HG02588 (cell line): ENCODE results near the gene PDHX.
"Not testable (repeated sequence)": the region's sequence is repeated elsewhere in the genome, so short reads cannot be mapped to it uniquely, and the experiment has no call there.

Experiments used
- ATAC-seq: cut with Tn5 transposase; IDR thresholded peaks from one replicate; pipeline ENCODE4 v1.9.1; 2021; ENCODE audit warnings: mild to moderate bottlenecking, moderate library complexity; ENCODE audit not compliant: unreplicated experiment

PDHX gene

DNA sequence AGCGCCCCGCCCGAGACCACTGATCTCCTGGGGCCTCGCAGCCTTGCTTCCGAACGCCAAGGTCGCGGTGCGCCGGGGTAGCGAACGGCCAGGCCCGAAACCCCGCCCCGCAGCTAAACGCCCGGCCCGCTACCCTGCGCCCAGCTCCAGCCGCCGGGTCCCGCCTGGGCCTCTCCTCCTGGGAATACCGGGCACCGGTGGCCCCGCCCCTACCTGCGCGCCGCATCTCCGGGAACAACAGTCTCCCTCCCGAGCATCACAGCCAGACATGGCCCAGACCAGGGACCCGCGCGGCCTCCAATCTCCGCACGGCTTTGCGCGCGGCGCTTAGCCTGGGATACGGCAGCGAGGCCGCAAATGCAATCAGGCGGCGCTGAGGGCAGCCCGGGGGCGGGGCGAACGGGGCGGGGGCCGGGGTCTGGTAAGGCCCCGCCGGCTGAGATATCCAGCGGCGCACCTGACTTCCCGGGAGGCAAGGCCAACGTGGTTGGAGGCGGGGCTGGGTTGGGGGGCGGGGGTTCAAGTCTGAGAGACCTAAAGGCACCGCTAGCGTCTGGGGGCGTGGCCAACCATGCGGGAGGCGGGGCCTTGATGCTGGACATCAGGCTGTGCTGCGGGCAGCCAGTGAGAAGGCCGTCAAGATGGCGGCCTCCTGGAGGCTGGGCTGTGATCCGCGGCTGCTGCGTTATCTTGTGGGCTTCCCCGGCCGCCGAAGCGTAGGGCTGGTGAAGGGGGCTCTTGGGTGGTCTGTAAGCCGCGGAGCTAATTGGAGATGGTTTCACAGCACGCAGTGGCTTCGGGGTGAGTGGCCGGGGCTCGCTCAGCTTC is at the start of gene PDHX, which contains the start of gene APIP:
Gene PDHX (plus strand): TSS at position 604 of the 828 bp plus-strand sequence. CDS start 38 bp downstream, at position 642.
Gene APIP (minus strand): TSS at position 365 of the 828 bp plus-strand sequence. CDS start 95 bp downstream, at position 270.
- ATAC-seq, result peak; percentile 92

DNA sequence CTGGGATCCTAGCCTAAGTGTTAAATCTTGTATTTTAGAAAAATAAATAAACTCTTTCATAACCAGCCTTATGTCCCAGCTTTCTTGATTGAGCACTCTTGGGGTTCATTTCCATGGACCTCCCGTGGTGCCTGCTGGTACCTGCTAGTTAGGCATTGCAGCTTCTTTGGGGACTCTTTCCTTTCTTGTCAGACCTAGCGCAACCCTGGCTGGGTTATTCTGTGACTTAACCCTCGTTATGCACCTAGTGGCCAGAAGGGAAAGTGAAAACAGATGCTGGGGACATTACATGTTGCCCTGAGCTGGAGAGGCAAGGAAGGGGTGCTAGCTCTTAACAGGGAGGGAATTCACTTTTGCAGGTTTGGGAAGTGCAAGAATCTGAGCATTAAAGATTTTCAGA is 47.0 kb upstream of the PDHX start:
- no peak for ATAC-seq

DNA sequence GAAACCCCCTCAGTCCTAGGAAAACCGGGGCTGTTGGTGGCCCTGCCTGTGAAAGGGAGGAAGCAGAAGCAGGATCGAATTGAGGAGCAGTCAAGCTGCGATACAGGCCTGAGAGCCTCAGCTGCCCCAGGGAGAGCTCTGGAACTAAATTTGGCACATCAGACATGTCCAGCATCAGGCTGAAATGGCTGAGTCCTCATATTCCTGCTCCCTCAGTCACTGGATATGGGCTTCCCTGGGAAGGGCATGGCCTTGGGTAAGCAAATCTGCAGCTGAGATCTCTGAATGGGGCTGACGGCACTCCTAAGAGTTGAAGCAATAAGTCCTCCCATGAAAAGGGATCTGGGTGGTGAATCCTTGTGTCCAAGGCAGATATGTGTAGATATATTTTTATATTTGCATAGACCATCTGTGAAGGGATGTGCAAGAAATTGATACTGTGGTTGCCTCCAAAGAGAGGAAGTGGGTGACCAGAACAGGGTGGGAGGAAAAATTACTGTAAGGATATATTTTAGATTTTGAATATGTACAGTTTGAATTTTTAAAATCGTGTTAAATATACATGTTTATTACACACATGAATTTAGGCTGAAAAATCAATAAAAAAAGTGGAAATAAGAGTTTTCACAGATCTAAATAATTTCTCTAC is 45.7 kb upstream of the PDHX start:
- ATAC-seq, result no peak

- ATAC-seq, result no peak
These were observed 42.2 kb upstream of the PDHX start for GRCh38 chr11:34874202-34874601.

- ATAC-seq, result no peak
These were observed 38.9 kb upstream of the PDHX start for GRCh38 chr11:34877375-34877975.

DNA sequence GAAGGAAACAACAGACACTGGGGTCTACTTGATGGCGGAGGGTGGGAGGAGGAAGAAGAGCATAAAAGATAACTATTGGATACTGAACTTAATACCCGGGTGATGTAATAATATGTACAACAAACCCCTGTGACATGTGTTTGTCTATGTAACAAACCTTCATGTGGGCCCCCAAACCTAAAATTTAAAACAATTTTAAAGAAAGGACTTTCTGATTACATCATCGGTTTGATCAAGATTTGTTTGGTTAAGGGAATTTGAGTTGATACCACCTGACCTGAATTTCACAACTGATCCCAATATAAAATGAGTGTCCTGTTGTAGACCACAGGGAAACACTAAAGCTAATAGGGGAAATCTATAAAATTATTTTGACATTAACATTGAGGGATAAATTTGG is 34.5 kb upstream of the PDHX start:
- ATAC-seq, result no peak

- no peak for ATAC-seq
These were observed 29.8 kb upstream of the PDHX start for GRCh38 chr11:34886609-34887008.

- no peak for ATAC-seq
These were observed 29.2 kb upstream of the PDHX start for GRCh38 chr11:34887260-34887659.

DNA sequence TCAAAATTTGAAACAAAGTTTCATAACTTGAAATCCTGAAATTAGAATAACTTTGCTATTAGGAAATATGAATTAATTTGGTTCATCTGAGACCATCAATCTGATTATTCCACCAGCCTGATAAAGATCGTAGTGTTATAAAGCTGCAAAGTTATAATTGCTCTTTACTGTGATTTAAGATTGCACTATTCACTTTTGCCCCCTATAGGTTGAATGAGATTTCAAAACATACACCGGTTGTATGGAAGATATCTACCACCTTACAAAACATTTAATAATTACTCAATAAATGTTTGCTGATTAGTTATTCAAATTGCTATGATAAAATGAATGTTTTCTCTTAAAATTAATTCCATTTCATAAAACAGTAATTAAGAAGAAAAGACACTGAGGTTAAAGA is 26.3 kb upstream of the PDHX start:
- no peak for ATAC-seq

DNA sequence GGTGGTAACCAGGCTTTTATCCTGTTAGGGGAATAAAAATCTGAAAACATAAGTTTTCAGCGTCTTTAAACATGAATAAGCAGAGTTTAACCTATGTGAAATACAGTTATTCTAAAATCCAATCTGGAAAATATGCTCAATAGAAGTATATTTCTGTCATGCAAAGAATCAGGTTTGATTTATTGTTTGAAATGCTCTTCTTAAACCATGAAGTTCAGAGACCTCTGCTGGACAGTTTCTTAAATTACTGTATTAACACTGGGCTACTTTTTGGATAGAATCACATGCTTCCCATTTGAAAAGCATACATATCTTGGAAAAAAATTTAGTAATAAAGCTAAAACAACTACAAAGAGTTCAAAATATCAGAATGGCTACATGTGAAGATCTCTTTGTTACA is 25.6 kb upstream of the PDHX start:
- ATAC-seq, result no peak

DNA sequence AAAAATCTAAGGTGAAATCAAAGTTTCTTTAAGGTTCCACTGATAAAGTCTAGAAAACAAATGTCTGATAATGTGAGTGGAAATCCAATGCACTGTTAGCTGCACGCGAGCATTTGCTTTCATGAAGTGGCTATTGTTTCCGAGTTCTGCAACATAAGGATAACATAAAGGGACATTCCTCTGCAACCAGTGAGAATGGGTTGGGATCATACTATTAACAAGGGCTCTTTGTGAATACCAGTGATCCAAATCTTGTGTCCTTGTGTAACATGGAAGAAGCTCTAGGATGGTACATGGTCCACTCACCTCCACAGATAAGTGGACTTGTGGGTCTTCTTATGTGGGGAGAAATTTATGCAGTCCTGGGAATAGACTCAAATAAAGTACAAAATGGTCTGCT is 24.8 kb upstream of the PDHX start:
- ATAC-seq, result no peak

DNA sequence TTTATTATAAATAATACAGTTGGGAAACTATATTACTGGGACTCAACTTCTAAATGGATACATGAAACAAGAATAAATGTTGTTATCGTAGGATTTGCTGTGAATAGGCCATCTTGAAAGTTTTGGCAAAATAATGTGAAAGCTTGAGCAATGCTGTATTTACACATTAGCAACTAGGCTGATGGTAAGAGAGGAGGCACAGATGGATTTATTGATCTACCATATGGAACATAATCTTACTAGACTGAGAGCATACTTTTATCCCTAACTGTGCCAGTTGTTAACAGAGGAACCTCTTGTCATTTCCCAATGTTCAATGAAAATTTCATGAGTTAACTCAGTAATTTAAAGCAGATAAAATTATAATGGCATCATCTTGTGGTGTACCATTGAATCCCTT is 23.0 kb upstream of the PDHX start:
- ATAC-seq, result no peak

DNA sequence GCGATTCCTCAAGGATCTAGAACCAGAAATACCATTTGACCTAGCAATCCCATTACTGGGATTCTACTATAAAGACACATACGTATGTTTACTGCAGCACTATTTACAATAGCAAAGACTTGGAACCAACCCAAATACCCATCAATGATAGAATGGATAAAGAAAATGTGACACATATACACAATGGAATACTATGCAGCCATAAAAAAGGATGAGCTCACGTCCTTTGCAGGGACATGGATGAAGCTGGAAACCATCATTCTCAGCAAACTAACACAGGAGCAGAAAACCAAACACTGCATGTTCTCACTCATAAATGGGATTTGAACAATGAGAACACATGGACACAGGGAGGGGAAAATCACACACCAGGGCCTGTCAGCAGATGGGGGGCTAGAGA is 20.2 kb upstream of the PDHX start:
- not testable (repeated sequence) for ATAC-seq

DNA sequence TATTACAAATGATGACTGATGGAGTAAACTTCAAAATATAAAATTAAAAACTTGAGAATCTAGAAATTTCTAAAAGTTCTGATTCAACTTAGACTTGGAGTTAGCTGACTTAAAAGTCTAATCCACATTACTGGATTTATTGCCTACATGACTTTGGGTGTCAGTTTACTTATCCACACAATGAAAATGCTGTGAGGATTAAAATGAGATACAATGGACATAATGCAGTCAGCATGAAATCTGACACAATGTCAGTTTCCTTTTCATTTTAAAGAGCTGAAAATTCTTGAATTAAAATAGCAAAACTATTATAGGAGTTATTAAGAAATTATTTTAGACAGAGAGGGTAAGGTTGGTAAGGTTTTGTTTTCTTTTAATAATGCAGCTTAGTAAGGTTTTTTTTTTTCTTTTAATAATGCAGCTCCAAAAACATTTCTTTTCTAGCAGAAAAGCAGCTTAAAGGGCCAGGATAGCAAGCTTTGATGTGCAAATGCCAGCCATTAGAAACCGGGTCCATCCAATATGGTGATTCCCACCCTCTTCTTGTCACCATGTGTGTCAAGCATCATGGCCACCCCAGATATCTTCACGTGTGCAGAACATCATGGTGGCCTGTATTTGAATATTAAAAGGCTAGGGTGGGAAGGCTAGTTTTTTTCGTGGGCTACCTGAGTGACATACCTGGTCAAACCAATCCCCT is 19.1 kb upstream of the PDHX start:
- ATAC-seq, result no peak

DNA sequence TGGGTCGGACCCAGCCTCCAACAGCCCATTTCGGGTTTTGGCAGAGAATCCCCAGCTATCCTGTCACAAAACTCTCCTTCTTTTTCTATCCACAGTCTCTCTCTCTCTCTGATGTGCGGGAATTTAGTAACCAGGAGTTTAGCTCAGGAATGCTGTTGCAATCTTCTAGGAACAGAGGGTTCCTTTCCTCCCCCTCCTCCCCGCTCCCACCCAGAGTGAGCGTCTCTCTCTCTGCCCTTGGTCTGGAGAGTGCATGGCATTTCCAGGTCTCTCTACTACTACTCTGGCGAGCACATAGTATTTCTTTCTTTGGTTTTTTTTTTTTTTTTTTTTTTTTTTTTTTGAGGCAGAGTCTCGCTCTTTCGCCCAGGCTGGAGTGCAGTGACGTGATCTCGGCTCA is 17.9 kb upstream of the PDHX start:
- ATAC-seq, result no peak

- no peak for ATAC-seq
These were observed 16.8 kb upstream of the PDHX start for GRCh38 chr11:34899633-34900016.

GRCh38 chr11:34904421-34904955 is 11.9 kb upstream of the PDHX start:
- ATAC-seq, result no peak

DNA sequence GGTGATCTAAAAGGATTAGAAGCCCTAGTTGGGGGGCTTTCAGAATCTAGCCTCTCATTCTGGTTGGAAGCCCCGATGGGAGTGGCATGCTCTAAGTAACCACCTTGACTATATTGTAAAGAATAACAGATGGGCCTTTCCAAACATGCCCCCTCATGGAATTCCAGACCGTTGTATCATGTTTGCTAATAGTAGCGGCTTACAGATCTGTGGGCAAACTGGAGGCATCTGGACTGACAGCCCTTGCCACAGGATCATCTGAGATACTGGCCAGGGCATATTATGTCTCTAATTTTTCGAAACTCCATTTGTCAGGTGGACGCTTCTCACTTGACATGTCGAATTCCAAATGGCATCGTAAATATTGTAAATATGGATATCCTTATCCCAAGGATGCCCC is 10.8 kb upstream of the PDHX start:
- no peak for ATAC-seq

DNA sequence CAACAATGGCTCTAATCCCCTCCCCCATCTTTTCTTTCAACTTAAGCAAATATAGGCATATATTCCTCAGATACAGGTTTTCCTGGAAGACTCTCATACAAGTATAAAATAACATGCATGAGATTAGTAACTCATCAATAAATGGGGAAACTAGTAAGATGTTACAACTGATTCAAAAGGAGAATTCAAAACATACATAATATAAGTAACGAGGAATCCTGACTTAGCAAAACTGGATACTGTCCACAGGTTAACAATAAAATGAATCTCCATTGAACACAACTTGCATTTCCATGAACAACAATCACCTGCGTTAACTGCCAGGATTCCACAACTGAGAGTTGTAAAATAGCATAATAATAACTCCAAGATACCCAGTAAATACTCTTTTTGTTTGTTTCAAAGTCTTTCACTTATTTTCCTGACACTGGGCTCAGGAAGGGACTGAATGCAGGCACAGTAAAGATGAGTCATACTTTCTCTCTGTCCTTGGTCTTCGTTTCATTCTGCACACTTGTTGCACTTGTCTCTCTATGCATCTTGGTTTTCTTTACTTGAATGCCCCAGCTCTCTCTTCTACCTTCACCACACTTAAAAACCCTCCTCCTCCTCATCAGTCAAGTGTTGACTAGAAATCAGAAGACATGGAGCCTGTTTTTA is 8.4 kb upstream of the PDHX start:
- ATAC-seq, result no peak

- ATAC-seq, result no peak
These were observed 7.0 kb upstream of the PDHX start for GRCh38 chr11:34909415-34909814.

GRCh38 chr11:34909955-34910354 is 6.5 kb upstream of the PDHX start:
- ATAC-seq, result no peak
